Stimulated activated CD4-positive, alpha-beta T cell treated with anti-CD3 and anti-CD28 coated beads, Interleukin-2, amount 100 ng/mL, for 24 hours (primary cell): ENCODE measurements around the gene KIF1C.
"Not testable (repeated sequence)": the region's sequence is repeated elsewhere in the genome, so short reads cannot be mapped to it uniquely, and the experiment has no call there.

Source experiments
- DNase-seq, 2 donors: peaks; one replicate each; pipeline ENCODE4 v3.0.0-alpha.2; 2020

KIF1C gene

GRCh38 chr17:5045496-5045895 is 47.7 kb downstream of the KIF1C start:
- no peak for DNase-seq

- no peak for DNase-seq
Observed at GRCh38 chr17:5047446-5047845, 49.7 kb downstream of the KIF1C start.

GRCh38 chr17:5049314-5049841 is 51.6 kb downstream of the KIF1C start:
- DNase-seq, result peak; percentile 31 to 43

- DNase-seq, result no peak
Observed at GRCh38 chr17:5050278-5050677, 52.5 kb downstream of the KIF1C start.

GRCh38 chr17:5055543-5055942 is 57.8 kb downstream of the KIF1C start:
- no peak for DNase-seq

GRCh38 chr17:5065227-5065744 is 67.5 kb downstream of the KIF1C start:
- DNase-seq, result no peak

- DNase-seq, result no peak
Observed at GRCh38 chr17:5068236-5068635, 70.5 kb downstream of the KIF1C start.

GRCh38 chr17:5069724-5070123 is 72.0 kb downstream of the KIF1C start:
- no peak for DNase-seq

GRCh38 chr17:5075472-5075871 is 77.7 kb downstream of the KIF1C start:
- DNase-seq, result not testable (repeated sequence)

GRCh38 chr17:5077275-5077674 is 79.5 kb downstream of the KIF1C start:
- DNase-seq, result not testable (repeated sequence)

GRCh38 chr17:5077781-5078105 is 80.0 kb downstream of the KIF1C start:
- DNase-seq, result no peak
